A549 (cell line): ENCODE measurements around the gene SLIT3. TPM values are rescaled to one million over a fixed set of nuclear protein-coding genes. Genes with fewer than 3 reads are reported as not detected.

Experiments used
- ATAC-seq, 2 experiments: fragments of 200-7000 bp in 1 of 2; fragments of >200 bp in 1 of 2; cut with Nextera tagmentation in 1 of 2; cut with Tn5 transposase in 1 of 2; 3 replicates each; pipeline versions ENCODE4 v1.8.0 to v1.9.1; 2018 to 2020; ENCODE audit warnings: mild to moderate bottlenecking in 1 of 2, moderate library complexity in 1 of 2
- CTCF ChIA-PET: fragments of 300-600 bp; sonication (Branson Sonifier 250); formaldehyde crosslinking; extraction: SDS; loops from one replicate; lab custom pipeline; 2021; ENCODE audit warnings: antibody characterized with exemption, inconsistent platforms; lab: Yijun Ruan, JAX
- POLR2A ChIA-PET: fragments of 350-600 bp; formaldehyde crosslinking; extraction: SDS; loops from one replicate; lab custom pipeline; 2021; ENCODE audit warnings: antibody characterized with exemption, inconsistent platforms; lab: Yijun Ruan, JAX
- DNase-seq, 2 experiments: peaks; one replicate each; pipeline versions ENCODE4 v3.0.0 to v3.0.0-alpha.2; 2011 to 2016; ENCODE audit warnings: low read depth in 1 of 2, low spot score in 1 of 2
- FAIRE-seq: peaks from 2 replicates; lab custom pipeline; 2011; peaks lifted over from hg19 to GRCh38; lab: Jason Lieb, UNC
- H3K27ac ChIP-seq, 2 experiments: fragments of >200 bp; sonication (Bioruptor Twin); formaldehyde crosslinking; 3 replicates each; pipeline ENCODE4 v1.5.1; 2016 to 2017
- H3K4me1 ChIP-seq: fragments of >200 bp; sonication (Bioruptor Twin); formaldehyde crosslinking; 3 replicates; pipeline ENCODE4 v1.6.1; 2016
- H3K4me2 ChIP-seq: fragments of >200 bp; sonication (Bioruptor Twin); formaldehyde crosslinking; 3 replicates; pipeline ENCODE4 v1.6.1; 2016
- H3K4me3 ChIP-seq: fragments of >200 bp; sonication (Bioruptor Twin); formaldehyde crosslinking; 3 replicates; pipeline ENCODE4 v1.5.1; 2016
- H3K9me3 ChIP-seq: fragments of >200 bp; sonication (Bioruptor Twin); formaldehyde crosslinking; 3 replicates; pipeline ENCODE4 v1.6.1; 2016
- BCL3 ChIP-seq: fragments of >200 bp; sonication (Bioruptor Twin); formaldehyde crosslinking; IDR thresholded peaks from 3 replicates; pipeline ENCODE4 v1.6.1; 2016
- BHLHE40 ChIP-seq: IDR thresholded peaks from 2 replicates; pipeline ENCODE4 v1.6.1; 2012; ENCODE audit warnings: low read depth, low read length, inconsistent platforms
- CBX8 ChIP-seq: fragments of 200-600 bp; sonication (generic); IDR thresholded peaks from 2 replicates; pipeline ENCODE4 v1.6.1; 2016
- CHD2 ChIP-seq: fragments of 150-350 bp; IDR thresholded peaks from 2 replicates; pipeline ENCODE4 v1.6.1; 2014; ENCODE audit warnings: low read length; ENCODE audit not compliant: partially characterized antibody
- CHD4 ChIP-seq: fragments of 200-600 bp; sonication (generic); IDR thresholded peaks from 2 replicates; pipeline ENCODE4 v1.6.1; 2016; ENCODE audit warnings: antibody characterized with exemption, mild to moderate bottlenecking, borderline replicate concordance
- E2F6 ChIP-seq: IDR thresholded peaks from 2 replicates; pipeline ENCODE4 v1.6.1; 2012; ENCODE audit warnings: low read depth, borderline replicate concordance
- ESRRA ChIP-seq: fragments of 150-350 bp; IDR thresholded peaks from 2 replicates; pipeline ENCODE4 v1.6.1; 2014; ENCODE audit warnings: mild to moderate bottlenecking, low read length, borderline replicate concordance
- FOXS1 ChIP-seq: fragments of 250-450 bp; sonication (Bioruptor Pico); IDR thresholded peaks from 2 replicates; pipeline ENCODE4 v1.5.0; 2020; ENCODE audit warnings: mild to moderate bottlenecking, moderate library complexity
- HDAC2 ChIP-seq: fragments of 200-600 bp; sonication (generic); IDR thresholded peaks from 2 replicates; pipeline ENCODE4 v1.6.1; 2016
- HMGXB4 ChIP-seq: fragments of 250-450 bp; sonication (Bioruptor Pico); IDR thresholded peaks from 2 replicates; pipeline ENCODE4 v1.5.0; 2021; ENCODE audit warnings: mild to moderate bottlenecking, moderate library complexity, borderline replicate concordance
- HOXB5 ChIP-seq: fragments of 250-450 bp; sonication (Bioruptor Pico); IDR thresholded peaks from 2 replicates; pipeline ENCODE4 v1.5.0; 2020; ENCODE audit warnings: mild to moderate bottlenecking, moderate library complexity
- KDM5A ChIP-seq: fragments of 200-600 bp; sonication (generic); IDR thresholded peaks from 2 replicates; pipeline ENCODE4 v1.6.1; 2016; ENCODE audit warnings: antibody characterized with exemption, mild to moderate bottlenecking
- MAFK ChIP-seq: fragments of 450-650 bp; IDR thresholded peaks from 2 replicates; pipeline ENCODE4 v1.6.1; 2014; ENCODE audit not compliant: partially characterized antibody
- MAZ ChIP-seq: fragments of 150-350 bp; IDR thresholded peaks from 2 replicates; pipeline ENCODE4 v1.6.1; 2014; ENCODE audit warnings: antibody characterized with exemption, low read depth, low read length, borderline replicate concordance
- NFE2L2 ChIP-seq: fragments of 150-350 bp; conservative IDR thresholded peaks from 2 replicates; pipeline ENCODE4 v1.6.1; 2014; ENCODE audit warnings: low read length
- NR3C1 ChIP-seq: fragments of >200 bp; sonication (Bioruptor Twin); formaldehyde crosslinking; IDR thresholded peaks from 3 replicates; pipeline ENCODE4 v1.6.1; 2017
- PBX3 ChIP-seq: IDR thresholded peaks from 2 replicates; pipeline ENCODE4 v1.6.1; 2012
- PHF8 ChIP-seq: fragments of 200-600 bp; sonication (generic); IDR thresholded peaks from 2 replicates; pipeline ENCODE4 v1.6.1; 2016; ENCODE audit warnings: low read depth, mild to moderate bottlenecking, antibody characterized with exemption, moderate library complexity, borderline replicate concordance
- POLR2A ChIP-seq: IDR thresholded peaks from 2 replicates; pipeline ENCODE4 v1.6.1; 2012; ENCODE audit warnings: mild to moderate bottlenecking, low read length
- RCOR1 ChIP-seq: fragments of 150-350 bp; IDR thresholded peaks from 2 replicates; pipeline ENCODE4 v1.6.1; 2014; ENCODE audit warnings: antibody characterized with exemption, low read length, low read depth
- SREBF2 ChIP-seq: fragments of 450-650 bp; IDR thresholded peaks from 2 replicates; pipeline ENCODE4 v1.6.1; 2014; ENCODE audit warnings: mild to moderate bottlenecking, moderate library complexity
- TFCP2L1 ChIP-seq: fragments of 250-450 bp; sonication (Bioruptor Pico); IDR thresholded peaks from 2 replicates; pipeline ENCODE4 v1.5.0; 2021; ENCODE audit warnings: mild to moderate bottlenecking
- ZFP36 ChIP-seq: fragments of 450-650 bp; IDR thresholded peaks from 2 replicates; pipeline ENCODE4 v1.6.1; 2014; ENCODE audit warnings: borderline replicate concordance; ENCODE audit not compliant: partially characterized antibody
- WGBS: methylation state at CpG from one replicate; pipeline ENCODE4 v1.1.6; 2017; ENCODE audit errors: missing lambda C conversion rate; 5-methylcytosine and 5-hydroxymethylcytosine counted together
- polyA plus RNA-seq, 4 experiments: library from polyadenylated mRNA; depleted of rRNA in 3 of 4; stranded (reverse); fragments of >200 nt; fragmentation: RNase III in 1 of 4; extraction: RNeasy Plus Mini Kit Qiagen cat#74134 plus additional on column Dnase treatment in 1 of 4; gene quantifications; 2 replicates in 3 of 4; 3 replicates in 1 of 4; pipeline ENCODE4 v1.2.3, GENCODE V29; 2011 to 2017

SLIT3 gene
- polyA plus RNA-seq, 2 of the 4 experiments (the other 2 are of a cell fraction): 12.7 to 22.9 TPM

- WGBS: 92% methylated on average over 12 of the region's 12 CpGs
- Histone ChIP-seq H3K27ac (no peak overlapping the region), H3K9me3 (no peaks in the 10 kb centered on the region), H3K4me3 (no peak overlapping the region), H3K4me1 (no peaks in the 10 kb centered on the region; the same call in 2 of the 3 replicates), H3K4me2 (no peak overlapping the region)
- no peak for TF ChIP-seq RCOR1
- TF ChIP-seq BHLHE40: no peak
- no peak for TF ChIP-seq PHF8
- TF ChIP-seq MAFK: no peak
- no peak for TF ChIP-seq PBX3
- no peak for TF ChIP-seq ZFP36
- TF ChIP-seq HOXB5 (CRISPR knock-in tag): no peak
- TF ChIP-seq POLR2A: no peak
- TF ChIP-seq TFCP2L1 (CRISPR knock-in tag): no peak
- FAIRE-seq (no peak), ATAC-seq (no peak), DNase-seq (no peak)
- POLR2A ChIA-PET: no interaction called here
- CTCF ChIA-PET: interaction anchor here (1.3 kb wide), 1 partner anchor 11 kb away, joined by 3 read pairs; no protein-coding TSS in a partner anchor
Observed at GRCh38 chr5:168869615-168870227, 431.2 kb downstream of the SLIT3 start.

GRCh38 chr5:168867241-168867640, 433.7 kb downstream of the SLIT3 start:
- Histone ChIP-seq H3K4me2 (no peak overlapping the region), H3K27ac (no peak overlapping the region), H3K4me1 (no peaks in the 10 kb centered on the region; the same call in 2 of the 3 replicates), H3K4me3 (no peak overlapping the region), H3K9me3 (no peaks in the 10 kb centered on the region)
- no peak; a peak in 1 of 6 replicates for ATAC-seq
- DNase-seq: no peak
- WGBS: 45% methylated on average over 4 of the region's 4 CpGs
- TF ChIP-seq CHD4 (no peak), E2F6 (no peak), PBX3 (no peak), MAFK (no peak), ESRRA (no peak), NFE2L2 (no peak), CBX8 (no peak), SREBF2 (no peak), HDAC2 (no peak), NR3C1 (no peak), TFCP2L1 (CRISPR knock-in tag) (no peak), BCL3 (no peak), POLR2A (no peak), MAZ (no peak), FOXS1 (no peak)
- no peak for FAIRE-seq
- ChIA-PET CTCF (no interaction called here), POLR2A (no interaction called here)

GRCh38 chr5:168865968-168866367, 435.0 kb downstream of the SLIT3 start:
- CTCF ChIA-PET: no interaction called here
- WGBS: 94% methylated on average over 5 of the region's 5 CpGs
- H3K4me3 ChIP-seq: no peak overlapping the region
- ATAC-seq (no peak), DNase-seq (no peak), FAIRE-seq (no peak)
- H3K9me3 ChIP-seq: no peaks in the 10 kb centered on the region
- no peak overlapping the region for H3K4me2 ChIP-seq
- H3K4me1 ChIP-seq: no peaks in the 10 kb centered on the region; the same call in 2 of the 3 replicates
- no peak overlapping the region for H3K27ac ChIP-seq
- POLR2A ChIA-PET: no interaction called here
- no peak for TF ChIP-seq HMGXB4 (CRISPR knock-in tag)
- TF ChIP-seq KDM5A: no peak
- no peak for TF ChIP-seq CHD2
- no peak for TF ChIP-seq CHD4
